ENCODE measurements around the gene ANO4. TPM values are rescaled to one million over a fixed set of nuclear protein-coding genes. Genes with fewer than 3 reads are reported as not detected.

The ANO4 gene
- total RNA-seq, 3 donors from 2014 or later: 0.33 to 1.0 (median 0.80) TPM

DNA sequence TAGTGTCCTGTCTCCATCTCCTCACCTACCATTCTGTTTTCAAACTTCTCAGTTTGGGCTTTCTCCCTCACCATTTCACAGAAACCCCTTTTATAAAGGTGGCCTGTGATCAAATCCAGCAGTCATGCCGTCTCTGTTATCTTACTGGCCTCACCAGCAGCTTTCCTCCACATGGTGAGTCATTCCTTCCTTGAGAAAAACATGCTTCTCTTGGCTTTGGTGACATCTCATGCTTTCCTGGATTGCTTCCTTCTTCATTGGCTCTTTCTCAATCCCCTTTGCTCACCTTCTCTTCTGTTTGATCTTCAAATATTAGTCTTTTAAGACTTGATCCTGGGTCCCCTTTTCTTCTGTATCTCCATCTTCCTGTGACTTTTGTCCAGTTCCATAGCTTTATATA, 164.9 kb downstream of the ANO4 start:
- intact Hi-C loops (cut with DNase I; ENCODE audit: low total_unique reads): no loop called here
- TF ChIP-seq POLR2A (IDR thresholded peaks at IDR 0.05): no peak
- TF ChIP-seq POLR2AphosphoS5 (IDR thresholded peaks at IDR 0.05): no peak
- TF ChIP-seq, protein P1, sequence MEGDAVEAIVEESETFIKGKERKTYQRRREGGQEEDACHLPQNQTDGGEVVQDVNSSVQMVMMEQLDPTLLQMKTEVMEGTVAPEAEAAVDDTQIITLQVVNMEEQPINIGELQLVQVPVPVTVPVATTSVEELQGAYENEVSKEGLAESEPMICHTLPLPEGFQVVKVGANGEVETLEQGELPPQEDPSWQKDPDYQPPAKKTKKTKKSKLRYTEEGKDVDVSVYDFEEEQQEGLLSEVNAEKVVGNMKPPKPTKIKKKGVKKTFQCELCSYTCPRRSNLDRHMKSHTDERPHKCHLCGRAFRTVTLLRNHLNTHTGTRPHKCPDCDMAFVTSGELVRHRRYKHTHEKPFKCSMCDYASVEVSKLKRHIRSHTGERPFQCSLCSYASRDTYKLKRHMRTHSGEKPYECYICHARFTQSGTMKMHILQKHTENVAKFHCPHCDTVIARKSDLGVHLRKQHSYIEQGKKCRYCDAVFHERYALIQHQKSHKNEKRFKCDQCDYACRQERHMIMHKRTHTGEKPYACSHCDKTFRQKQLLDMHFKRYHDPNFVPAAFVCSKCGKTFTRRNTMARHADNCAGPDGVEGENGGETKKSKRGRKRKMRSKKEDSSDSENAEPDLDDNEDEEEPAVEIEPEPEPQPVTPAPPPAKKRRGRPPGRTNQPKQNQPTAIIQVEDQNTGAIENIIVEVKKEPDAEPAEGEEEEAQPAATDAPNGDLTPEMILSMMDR (IDR thresholded peaks at IDR 0.05): no peak
- no peak overlapping the region for H3K4me3 ChIP-seq

DNA sequence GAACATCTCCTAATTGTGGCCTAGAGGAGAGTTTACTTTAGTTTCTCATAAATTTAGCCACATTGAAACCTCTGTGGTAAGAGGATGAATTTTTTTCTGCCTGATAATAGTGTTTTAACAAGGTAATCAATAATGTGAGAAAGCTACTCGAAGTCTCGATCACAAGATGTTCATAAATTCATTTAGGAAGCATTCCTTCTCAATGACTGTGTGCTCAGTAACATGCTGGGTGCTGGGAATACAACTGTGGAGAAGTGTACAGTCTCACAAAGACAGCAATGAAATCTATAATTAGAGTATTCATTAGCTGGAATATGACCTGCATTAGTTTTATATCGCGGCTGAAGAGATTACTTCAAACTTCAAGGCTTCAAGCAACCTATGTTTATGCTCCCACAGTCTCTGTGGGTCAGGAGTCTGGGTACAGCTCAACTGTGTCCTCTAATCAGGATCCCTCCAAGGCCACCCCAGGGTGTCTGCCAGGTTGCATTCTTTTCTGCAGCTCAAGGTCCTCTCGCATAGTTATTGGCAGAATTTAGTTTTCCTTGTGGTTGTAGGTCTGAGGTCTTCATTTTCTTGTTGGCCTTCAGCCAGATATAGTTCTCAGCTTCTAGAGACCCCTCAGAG, 167.6 kb downstream of the ANO4 start:
- Histone ChIP-seq H3K27me3 (no peaks in the 10 kb centered on the region), H3K36me3 (no peaks in the 10 kb centered on the region), H3K9me3 (no peaks in the 10 kb centered on the region), H3K4me3 (no peak overlapping the region), H3K4me1 (no peaks in the 10 kb centered on the region), H3K27ac (no peak overlapping the region)
- intact Hi-C loops (cut with DNase I; ENCODE audit: low total_unique reads): no loop called here
- DNase-seq (ENCODE audit: low spot score in 2 of 2): no peak
- TF ChIP-seq, protein P1 (IDR thresholded peaks at IDR 0.05): no peak
- TF ChIP-seq POLR2A (IDR thresholded peaks at IDR 0.05) (no peak), POLR2AphosphoS5 (IDR thresholded peaks at IDR 0.05) (no peak)

More for the DNA sequence above, 164.9 kb downstream of the ANO4 start:
- Histone ChIP-seq H3K36me3 (no peaks in the 10 kb centered on the region), H3K4me1 (no peaks in the 10 kb centered on the region), H3K9me3 (no peaks in the 10 kb centered on the region), H3K27me3 (no peaks in the 10 kb centered on the region), H3K27ac (no peak overlapping the region)
- DNase-seq (ENCODE audit: low spot score in 2 of 2): no peak

DNA sequence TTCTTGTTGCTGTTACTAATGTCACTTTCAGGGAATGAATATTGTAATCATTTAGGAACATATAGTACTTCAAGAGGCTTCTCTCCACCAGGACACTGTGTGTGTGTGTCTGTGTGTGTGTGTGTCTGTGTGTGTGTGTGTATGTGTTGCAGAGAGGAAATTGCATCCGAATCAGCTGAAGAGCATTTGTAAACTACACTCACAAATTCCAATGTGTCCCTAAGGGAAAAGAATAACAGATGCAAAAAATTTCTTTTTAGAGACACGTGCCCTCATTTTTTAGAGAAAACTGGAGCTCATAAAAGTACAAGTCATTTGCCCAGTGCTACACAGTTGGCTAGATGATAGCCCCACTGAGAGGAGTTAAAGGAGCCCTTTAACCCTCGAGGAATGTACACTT, 168.8 kb downstream of the ANO4 start:
- Histone ChIP-seq H3K36me3 (no peaks in the 10 kb centered on the region), H3K27me3 (no peaks in the 10 kb centered on the region), H3K27ac (no peak overlapping the region), H3K4me1 (no peaks in the 10 kb centered on the region), H3K9me3 (no peaks in the 10 kb centered on the region), H3K4me3 (no peak overlapping the region)
- TF ChIP-seq, protein P1 (IDR thresholded peaks at IDR 0.05): no peak
- TF ChIP-seq POLR2AphosphoS5 (IDR thresholded peaks at IDR 0.05) (no peak), POLR2A (IDR thresholded peaks at IDR 0.05) (no peak)
- intact Hi-C loops (cut with DNase I; ENCODE audit: low total_unique reads): no loop called here
- no peak for DNase-seq (ENCODE audit: low spot score in 2 of 2)

DNA sequence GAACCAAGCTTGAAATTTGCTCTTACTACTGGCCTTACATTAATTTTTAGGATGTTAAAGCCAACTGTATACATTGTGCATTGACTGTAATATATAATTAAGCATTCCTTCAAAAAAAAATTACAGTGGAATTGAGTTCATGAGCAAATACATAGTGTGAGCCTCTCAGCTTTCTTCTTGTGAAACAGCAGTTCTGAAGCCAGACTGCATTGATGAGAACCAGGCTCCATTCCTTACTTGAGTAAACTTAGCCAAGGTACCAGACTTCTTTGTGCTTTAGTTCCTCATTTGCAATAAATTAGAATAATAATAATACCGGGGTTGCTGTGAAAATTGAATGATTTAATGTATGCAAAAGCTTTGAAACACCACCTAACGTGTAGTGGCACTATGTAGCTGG, 169.5 kb downstream of the ANO4 start:
- DNase-seq (ENCODE audit: low spot score in 2 of 2): no peak
- no peak overlapping the region for H3K27ac ChIP-seq
- TF ChIP-seq POLR2AphosphoS5 (IDR thresholded peaks at IDR 0.05): no peak
- TF ChIP-seq POLR2A (IDR thresholded peaks at IDR 0.05): no peak
- TF ChIP-seq, protein P1 (IDR thresholded peaks at IDR 0.05): no peak
- H3K4me3 ChIP-seq: no peak overlapping the region
- no peaks in the 10 kb centered on the region for H3K4me1 ChIP-seq
- H3K9me3 ChIP-seq: no peaks in the 10 kb centered on the region
- H3K27me3 ChIP-seq: no peaks in the 10 kb centered on the region
- intact Hi-C loops (cut with DNase I; ENCODE audit: low total_unique reads): no loop called here
- no peaks in the 10 kb centered on the region for H3K36me3 ChIP-seq

DNA sequence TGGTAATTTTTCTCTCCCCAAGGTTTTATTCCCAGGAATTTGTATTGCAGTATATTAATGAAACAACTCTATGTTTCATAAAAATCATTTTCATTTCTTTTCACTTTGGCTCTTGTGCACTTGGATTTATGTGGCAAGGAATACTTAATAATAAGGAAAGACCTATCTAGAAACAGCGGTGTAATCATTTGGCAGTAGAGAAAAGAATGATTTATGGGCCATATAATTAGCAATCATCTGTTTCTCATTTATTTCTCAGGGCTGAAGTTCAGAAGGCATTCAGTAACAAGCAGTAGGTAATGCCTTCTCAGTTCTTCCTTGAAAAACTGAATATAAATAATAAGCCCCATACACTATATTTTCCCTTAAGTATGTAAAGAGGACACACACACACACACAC, 172.6 kb downstream of the ANO4 start:
- intact Hi-C loops (cut with DNase I; ENCODE audit: low total_unique reads): no loop called here
- no peak for DNase-seq (ENCODE audit: low spot score in 2 of 2)
- Histone ChIP-seq H3K4me3 (no peak overlapping the region), H3K27ac (no peak overlapping the region), H3K9me3 (no peaks in the 10 kb centered on the region), H3K36me3 (no peaks in the 10 kb centered on the region), H3K27me3 (no peaks in the 10 kb centered on the region), H3K4me1 (no peaks in the 10 kb centered on the region)
- no peak for TF ChIP-seq POLR2AphosphoS5 (IDR thresholded peaks at IDR 0.05)
- no peak for TF ChIP-seq POLR2A (IDR thresholded peaks at IDR 0.05)
- TF ChIP-seq, protein P1 (IDR thresholded peaks at IDR 0.05): no peak
